ENCODE measurements around the gene LRP1.

DNA sequence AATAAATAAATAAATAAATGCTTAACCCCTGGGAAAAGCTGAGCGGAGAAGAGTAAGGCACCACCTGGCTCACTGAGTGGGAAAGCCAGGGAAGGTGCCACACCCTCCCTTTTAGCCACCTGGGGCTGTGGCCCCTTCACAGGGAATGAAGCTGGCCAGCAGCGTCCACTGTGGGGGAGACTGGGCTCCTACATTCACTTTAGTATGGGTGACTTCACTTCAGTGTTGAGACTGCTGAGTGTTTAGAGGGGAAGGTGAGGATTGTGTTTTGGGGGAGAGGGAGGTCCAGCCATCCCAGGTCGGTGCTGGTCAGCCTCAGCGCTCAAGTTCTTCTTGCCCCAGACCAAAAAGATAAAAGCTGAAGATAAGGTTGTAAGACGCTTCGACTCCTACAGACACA lies 37.8 kb upstream of the LRP1 start:
- TF ChIP-seq, protein P1, sequence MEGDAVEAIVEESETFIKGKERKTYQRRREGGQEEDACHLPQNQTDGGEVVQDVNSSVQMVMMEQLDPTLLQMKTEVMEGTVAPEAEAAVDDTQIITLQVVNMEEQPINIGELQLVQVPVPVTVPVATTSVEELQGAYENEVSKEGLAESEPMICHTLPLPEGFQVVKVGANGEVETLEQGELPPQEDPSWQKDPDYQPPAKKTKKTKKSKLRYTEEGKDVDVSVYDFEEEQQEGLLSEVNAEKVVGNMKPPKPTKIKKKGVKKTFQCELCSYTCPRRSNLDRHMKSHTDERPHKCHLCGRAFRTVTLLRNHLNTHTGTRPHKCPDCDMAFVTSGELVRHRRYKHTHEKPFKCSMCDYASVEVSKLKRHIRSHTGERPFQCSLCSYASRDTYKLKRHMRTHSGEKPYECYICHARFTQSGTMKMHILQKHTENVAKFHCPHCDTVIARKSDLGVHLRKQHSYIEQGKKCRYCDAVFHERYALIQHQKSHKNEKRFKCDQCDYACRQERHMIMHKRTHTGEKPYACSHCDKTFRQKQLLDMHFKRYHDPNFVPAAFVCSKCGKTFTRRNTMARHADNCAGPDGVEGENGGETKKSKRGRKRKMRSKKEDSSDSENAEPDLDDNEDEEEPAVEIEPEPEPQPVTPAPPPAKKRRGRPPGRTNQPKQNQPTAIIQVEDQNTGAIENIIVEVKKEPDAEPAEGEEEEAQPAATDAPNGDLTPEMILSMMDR (IDR thresholded peaks at IDR 0.05), result no peak
- no peak for TF ChIP-seq POLR2A (IDR thresholded peaks at IDR 0.05)

All from prostate gland (tissue), 2 donors.